Endothelial cell (in vitro differentiated cells): Measurements from ENCODE around the gene TENM3. TPM values are rescaled to one million over a fixed set of nuclear protein-coding genes. Genes with fewer than 3 reads are reported as not detected.

ENCODE experiments used
- DNase-seq: peaks from one replicate; pipeline ENCODE4 v3.0.0; 2021; ENCODE audit warnings: low spot score
- H3K27ac Mint-ChIP-seq: one replicate; pipeline ENCODE4 v1.8.0; 2021; ENCODE audit warnings: mixed read lengths, inconsistent platforms; ENCODE audit not compliant: unreplicated experiment
- H3K27me3 Mint-ChIP-seq: one replicate; pipeline ENCODE4 v1.8.0; 2021; ENCODE audit warnings: mild to moderate bottlenecking, moderate library complexity, mixed read lengths, inconsistent platforms; ENCODE audit not compliant: unreplicated experiment
- H3K36me3 Mint-ChIP-seq: one replicate; pipeline ENCODE4 v1.8.0; 2021; ENCODE audit warnings: mild to moderate bottlenecking, low read depth, mixed read lengths, inconsistent platforms; ENCODE audit not compliant: unreplicated experiment
- H3K4me1 Mint-ChIP-seq: one replicate; pipeline ENCODE4 v1.8.0; 2021; ENCODE audit warnings: mild to moderate bottlenecking, mixed read lengths, inconsistent platforms; ENCODE audit not compliant: unreplicated experiment
- H3K4me3 Mint-ChIP-seq: one replicate; pipeline ENCODE4 v1.8.0; 2021; ENCODE audit warnings: mild to moderate bottlenecking, mixed read lengths, inconsistent platforms; ENCODE audit not compliant: unreplicated experiment
- H3K9me3 Mint-ChIP-seq: one replicate; pipeline ENCODE4 v1.8.0; 2021; ENCODE audit warnings: mixed read lengths, inconsistent platforms; ENCODE audit not compliant: unreplicated experiment
- total RNA-seq: library from RNA; stranded (reverse); fragmentation: NEBNext Ultra II Directional; extraction: Animal tissue kit (Norgen Biotek cat#: 25700); gene quantifications from one replicate; pipeline ENCODE4 v1.2.1, GENCODE V29; 2021; ENCODE audit not compliant: unreplicated experiment
- TF ChIP-seq, protein P1 (sequence below): fragments of 200-600 bp; sonication (generic); IDR thresholded peaks from one replicate; pipeline ENCODE4 v1.5.0; 2021; ENCODE audit warnings: antibody characterized with exemption; ENCODE audit not compliant: unreplicated experiment

Gene TENM3
- total RNA-seq, 1 donor from 2014 or later: 29.7 TPM

DNA sequence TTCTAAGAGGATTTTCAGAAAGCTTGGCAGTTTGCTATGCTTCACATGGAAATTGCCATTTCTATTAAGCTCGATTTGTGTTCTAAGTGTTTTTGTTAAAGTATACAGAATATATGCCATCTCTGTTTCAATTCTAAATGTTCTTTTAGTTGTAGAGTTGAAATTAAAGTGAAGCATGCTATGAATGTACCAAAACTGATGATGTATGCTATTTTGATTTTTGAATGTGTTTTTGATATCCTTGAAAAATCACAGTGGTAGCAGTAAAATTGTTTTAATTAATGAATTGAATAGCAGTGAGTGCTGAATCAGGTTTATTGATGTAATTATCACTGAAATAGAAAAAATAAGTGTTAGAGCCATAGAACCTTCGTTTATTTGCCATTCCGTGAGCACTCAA, 110.9 kb downstream of the TENM3 start:
- Mint-ChIP-seq H3K36me3 (no peaks in the 10 kb centered on the region), H3K4me1 (peaks cover 4% of the 10 kb centered on the region), H3K9me3 (no peaks in the 10 kb centered on the region), H3K27me3 (no peaks in the 10 kb centered on the region), H3K27ac (no peak overlapping the region), H3K4me3 (no peak overlapping the region)
- DNase-seq: no peak
- TF ChIP-seq, protein P1, sequence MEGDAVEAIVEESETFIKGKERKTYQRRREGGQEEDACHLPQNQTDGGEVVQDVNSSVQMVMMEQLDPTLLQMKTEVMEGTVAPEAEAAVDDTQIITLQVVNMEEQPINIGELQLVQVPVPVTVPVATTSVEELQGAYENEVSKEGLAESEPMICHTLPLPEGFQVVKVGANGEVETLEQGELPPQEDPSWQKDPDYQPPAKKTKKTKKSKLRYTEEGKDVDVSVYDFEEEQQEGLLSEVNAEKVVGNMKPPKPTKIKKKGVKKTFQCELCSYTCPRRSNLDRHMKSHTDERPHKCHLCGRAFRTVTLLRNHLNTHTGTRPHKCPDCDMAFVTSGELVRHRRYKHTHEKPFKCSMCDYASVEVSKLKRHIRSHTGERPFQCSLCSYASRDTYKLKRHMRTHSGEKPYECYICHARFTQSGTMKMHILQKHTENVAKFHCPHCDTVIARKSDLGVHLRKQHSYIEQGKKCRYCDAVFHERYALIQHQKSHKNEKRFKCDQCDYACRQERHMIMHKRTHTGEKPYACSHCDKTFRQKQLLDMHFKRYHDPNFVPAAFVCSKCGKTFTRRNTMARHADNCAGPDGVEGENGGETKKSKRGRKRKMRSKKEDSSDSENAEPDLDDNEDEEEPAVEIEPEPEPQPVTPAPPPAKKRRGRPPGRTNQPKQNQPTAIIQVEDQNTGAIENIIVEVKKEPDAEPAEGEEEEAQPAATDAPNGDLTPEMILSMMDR: no peak

DNA sequence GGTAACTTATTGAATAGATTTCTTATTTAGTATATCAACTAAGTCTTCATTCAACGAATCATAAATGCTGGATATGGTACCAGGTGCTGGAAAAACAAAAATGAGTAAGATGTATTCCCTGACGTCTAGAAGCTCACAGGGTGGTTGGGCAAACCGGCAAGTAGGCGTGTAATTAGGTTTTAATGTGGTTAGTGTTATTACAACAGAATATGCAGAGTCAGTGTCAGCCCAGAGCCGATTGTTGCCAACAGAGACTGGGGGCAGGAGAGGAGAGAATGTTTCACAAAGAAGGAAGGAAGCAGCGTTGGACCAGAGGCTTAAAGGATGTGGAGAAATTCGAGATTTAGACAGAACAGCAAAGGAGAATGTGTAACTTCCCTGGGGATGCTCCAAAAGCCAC, 111.7 kb downstream of the TENM3 start:
- Mint-ChIP-seq H3K36me3 (no peaks in the 10 kb centered on the region), H3K4me1 (peaks cover 4% of the 10 kb centered on the region), H3K9me3 (no peaks in the 10 kb centered on the region), H3K4me3 (no peak overlapping the region), H3K27me3 (no peaks in the 10 kb centered on the region), H3K27ac (no peak overlapping the region)
- TF ChIP-seq, protein P1: no peak
- DNase-seq: no peak

DNA sequence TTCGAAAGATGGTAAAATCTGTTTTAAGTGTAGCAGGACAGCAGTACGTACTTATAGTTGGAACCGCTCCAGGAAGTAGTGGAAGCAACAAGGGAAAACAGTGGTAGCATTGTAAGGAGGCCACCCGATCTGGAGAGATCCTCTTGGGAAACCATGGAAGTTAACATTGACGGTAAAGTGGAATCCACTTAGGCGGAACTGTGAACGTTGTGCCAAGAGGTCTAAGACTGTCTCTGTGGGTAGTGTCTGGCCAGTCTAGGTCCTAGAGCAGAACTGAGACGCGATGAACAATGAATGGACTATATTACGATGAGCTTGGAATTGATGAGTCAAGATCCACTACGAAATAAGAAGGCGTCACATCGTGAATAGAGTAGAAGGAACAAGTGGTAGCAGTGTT, 124.0 kb downstream of the TENM3 start:
- no peak for DNase-seq
- H3K4me1 Mint-ChIP-seq: peaks cover 12% of the 10 kb centered on the region
- no peaks in the 10 kb centered on the region for H3K36me3 Mint-ChIP-seq
- no peaks in the 10 kb centered on the region for H3K27me3 Mint-ChIP-seq
- H3K4me3 Mint-ChIP-seq: no peak overlapping the region
- H3K9me3 Mint-ChIP-seq: no peaks in the 10 kb centered on the region
- H3K27ac Mint-ChIP-seq: no peak overlapping the region
- TF ChIP-seq, protein P1: no peak

DNA sequence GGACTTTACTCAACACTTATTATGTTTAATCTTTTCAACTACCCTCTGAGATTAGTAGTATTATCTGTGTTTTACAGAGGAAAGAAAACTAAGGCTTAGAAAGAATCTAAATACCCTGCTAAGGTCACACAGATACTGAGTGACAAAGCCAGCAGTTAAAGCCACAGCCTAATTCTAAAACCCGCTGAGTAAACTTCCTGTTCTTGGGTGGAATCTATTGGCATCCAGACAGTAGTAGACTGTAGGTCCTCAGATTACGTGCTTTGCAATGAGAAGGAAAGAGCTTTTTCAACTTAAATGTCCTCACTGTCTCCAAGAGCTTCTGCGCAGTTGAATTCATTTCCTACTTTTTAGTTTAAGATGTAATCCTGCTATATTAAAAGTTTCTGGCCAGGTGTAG, 126.0 kb downstream of the TENM3 start:
- TF ChIP-seq, protein P1: no peak
- DNase-seq: no peak
- no peaks in the 10 kb centered on the region for H3K9me3 Mint-ChIP-seq
- H3K36me3 Mint-ChIP-seq: no peaks in the 10 kb centered on the region
- no peak overlapping the region for H3K27ac Mint-ChIP-seq
- H3K4me1 Mint-ChIP-seq: peaks cover 12% of the 10 kb centered on the region
- H3K27me3 Mint-ChIP-seq: no peaks in the 10 kb centered on the region
- H3K4me3 Mint-ChIP-seq: no peak overlapping the region

DNA sequence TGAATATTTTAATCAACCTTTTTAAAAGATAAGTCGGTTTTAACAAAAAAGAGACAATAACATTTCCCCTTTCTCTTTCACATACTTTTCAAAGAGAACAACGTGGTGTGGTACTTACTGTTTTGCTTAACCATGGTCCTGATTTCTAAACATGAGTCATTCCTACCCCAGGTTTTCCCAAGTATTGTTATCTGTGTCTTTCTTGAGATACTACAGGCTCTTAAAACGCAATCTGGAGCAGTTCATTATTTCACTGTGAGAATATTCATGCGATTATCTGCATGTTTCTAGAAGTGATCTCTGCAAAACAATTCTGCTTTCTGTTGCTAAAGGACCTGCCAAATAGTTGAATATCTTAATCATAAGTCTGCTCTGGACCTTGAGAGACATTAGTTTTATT, 127.3 kb downstream of the TENM3 start:
- peaks cover 12% of the 10 kb centered on the region for H3K4me1 Mint-ChIP-seq
- H3K27ac Mint-ChIP-seq: no peak overlapping the region
- no peaks in the 10 kb centered on the region for H3K36me3 Mint-ChIP-seq
- TF ChIP-seq, protein P1: no peak
- DNase-seq: no peak
- H3K27me3 Mint-ChIP-seq: no peaks in the 10 kb centered on the region
- H3K9me3 Mint-ChIP-seq: no peaks in the 10 kb centered on the region
- no peak overlapping the region for H3K4me3 Mint-ChIP-seq
